RWPE1 (cell line): ENCODE data around the gene KLHL11.

Experiments
- CTCF ChIA-PET: fragments of 350-600 bp; sonication (Branson Sonifier 250); formaldehyde crosslinking; extraction: SDS; loops from one replicate; lab custom pipeline; 2021; lab: Yijun Ruan, JAX
- POLR2A ChIA-PET: fragments of 400-600 bp; formaldehyde crosslinking; extraction: SDS; loops from one replicate; lab custom pipeline; 2020; ENCODE audit warnings: antibody characterized with exemption; ENCODE audit not compliant: low non-redundant PET; lab: Yijun Ruan, JAX
- DNase-seq: peaks from one replicate; pipeline ENCODE4 v3.0.0; 2012; ENCODE audit warnings: low spot score
- H3K27ac ChIP-seq: fragments of 450-650 bp; 2 replicates; pipeline ENCODE4 v1.5.1; 2017
- CTCF ChIP-seq: fragments of 450-650 bp; conservative IDR thresholded peaks from 2 replicates; pipeline ENCODE4 v1.5.1; 2017; ENCODE audit warnings: low read depth, mild to moderate bottlenecking

Gene KLHL11

DNA sequence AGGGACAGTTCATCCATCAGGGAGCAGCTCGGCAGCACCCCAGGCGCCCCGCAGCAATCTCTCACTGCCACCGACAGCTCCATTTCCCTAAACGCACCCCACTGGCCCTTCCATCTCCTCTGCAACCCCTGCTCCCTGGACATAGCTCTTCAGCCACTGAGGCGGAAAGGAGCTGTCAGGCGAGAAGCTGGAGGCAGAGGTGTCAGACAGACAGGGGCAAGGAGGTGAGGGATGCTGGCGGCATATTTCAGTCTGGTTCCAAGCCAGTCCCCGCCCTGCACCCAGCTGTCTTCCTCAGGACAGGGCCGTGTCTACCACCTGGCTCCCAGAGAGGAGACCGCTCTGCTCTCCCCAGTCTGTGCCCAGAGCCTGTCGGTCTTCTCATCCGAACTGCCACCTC lies 43.9 kb upstream of the KLHL11 start:
- ChIA-PET CTCF (no interaction called here), POLR2A (no interaction called here)
- no peak for TF ChIP-seq CTCF
- H3K27ac ChIP-seq, result peak overlapping the region; percentile 63
- DNase-seq, result no peak

- peak overlapping the region; percentile 63 for H3K27ac ChIP-seq
- TF ChIP-seq CTCF, result no peak
- ChIA-PET CTCF (no interaction called here), POLR2A (no interaction called here)
- no peak for DNase-seq
Observed at GRCh38 chr17:41907633-41908539, 42.7 kb upstream of the KLHL11 start.

DNA sequence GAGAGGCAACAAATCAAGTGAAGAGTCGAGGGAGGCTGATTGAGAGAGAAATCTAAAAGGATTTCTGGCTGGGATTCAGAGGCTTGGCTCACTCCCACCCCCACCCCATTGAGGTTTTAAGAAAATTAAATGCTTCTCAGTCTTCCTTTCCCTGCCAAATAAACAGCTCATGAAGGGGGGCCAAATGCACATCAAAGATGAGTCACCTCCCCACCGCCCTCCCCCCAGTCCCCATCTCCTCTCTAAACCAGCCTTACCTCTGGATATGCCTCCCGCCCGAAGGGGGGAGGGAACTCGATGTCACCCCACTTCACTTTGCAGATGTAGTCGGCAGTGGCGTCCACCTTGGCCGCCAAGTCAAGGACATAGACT lies 41.9 kb upstream of the KLHL11 start:
- CTCF ChIA-PET, result no interaction called here

GRCh38 chr17:41906465-41907184 lies 41.4 kb upstream of the KLHL11 start:
- CTCF ChIA-PET, result interaction anchor here (0.6 kb wide), 1 partner anchor 146 kb away, joined by 3 read pairs; no protein-coding TSS in a partner anchor
- no peak for TF ChIP-seq CTCF
- POLR2A ChIA-PET, result no interaction called here
- H3K27ac ChIP-seq, result peak overlapping the region; percentile 34
- no peak for DNase-seq

More for the DNA sequence above, 41.9 kb upstream of the KLHL11 start:
- peak overlapping the region; percentile 34 for H3K27ac ChIP-seq
- POLR2A ChIA-PET, result no interaction called here
- TF ChIP-seq CTCF, result no peak
- no peak for DNase-seq

- POLR2A ChIA-PET, result no interaction called here
- CTCF ChIA-PET, result no interaction called here
- DNase-seq, result no peak
- peak overlapping the region; percentile 34; the same call in 1 of the 2 replicates for H3K27ac ChIP-seq
- TF ChIP-seq CTCF, result no peak
Observed at GRCh38 chr17:41905172-41905571, 39.9 kb upstream of the KLHL11 start.

DNA sequence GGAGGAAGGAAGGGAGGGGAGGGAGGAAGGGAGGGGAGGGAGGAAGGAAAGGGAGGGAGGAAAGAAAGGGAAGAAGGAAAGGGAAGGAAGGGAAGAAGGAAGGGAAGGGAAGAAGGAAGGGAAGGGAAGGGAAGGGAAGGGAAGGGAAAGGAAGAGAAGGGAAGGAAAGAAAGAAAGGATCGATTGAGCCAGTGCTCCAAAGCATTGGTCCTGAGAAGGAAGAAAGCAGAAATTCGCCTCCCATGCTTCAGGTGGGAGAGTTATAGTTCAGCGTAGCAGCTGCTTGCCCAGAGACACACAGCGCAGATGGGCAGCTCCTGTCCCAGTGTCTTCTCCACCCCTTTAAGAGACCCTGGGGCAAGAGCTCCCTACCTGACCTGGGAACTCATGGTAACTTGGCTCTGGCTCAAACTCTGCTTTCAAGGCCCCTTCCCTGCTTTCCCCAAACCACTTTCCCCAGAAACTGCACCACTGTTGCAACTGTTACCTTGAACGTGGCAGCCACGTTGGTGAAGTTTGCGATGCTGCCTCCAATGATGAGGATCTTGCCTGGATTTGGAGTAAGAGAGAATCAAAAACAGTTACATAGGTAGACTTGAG lies 39.1 kb upstream of the KLHL11 start:
- ChIA-PET CTCF (no interaction called here), POLR2A (no interaction called here)
- no peak overlapping the region for H3K27ac ChIP-seq
- DNase-seq, result no peak
- no peak for TF ChIP-seq CTCF
